Stimulated activated CD8-positive, alpha-beta memory T cell treated with anti-CD3 and anti-CD28 coated beads, Interleukin-2, amount 100 ng/mL, for 1 hour (primary cell): ENCODE data around the gene STAC2.
A peak's percentile ranks its signal among the peaks of the same experiment; 100 is the strongest.

Experiments
- DNase-seq, 2 donors: peaks; one replicate each; pipeline ENCODE4 v3.0.0-alpha.2; 2020; ENCODE audit warnings: low read depth in 2 of 2

The STAC2 gene

GRCh38 chr17:39231591-39232551 lies 6.1 kb upstream of the STAC2 start:
- DNase-seq: peak; percentile 24 to 47

GRCh38 chr17:39231091-39231561 lies 5.4 kb upstream of the STAC2 start:
- no peak for DNase-seq

GRCh38 chr17:39230361-39230760 lies 4.6 kb upstream of the STAC2 start:
- DNase-seq: no peak

- DNase-seq: no peak
These were observed 3.6 kb upstream of the STAC2 start for GRCh38 chr17:39229274-39229913.

- DNase-seq: no peak
These were observed 1.7 kb upstream of the STAC2 start for GRCh38 chr17:39227364-39227919.

GRCh38 chr17:39225959-39226683 lies 376 bp upstream of the STAC2 start:
- peak; percentile 22 to 38 for DNase-seq

GRCh38 chr17:39224778-39225307 lies 902 bp downstream of the STAC2 start:
- no peak for DNase-seq

GRCh38 chr17:39223907-39224777 lies 1.6 kb downstream of the STAC2 start:
- no peak for DNase-seq

- no peak for DNase-seq
These were observed 2.6 kb downstream of the STAC2 start for GRCh38 chr17:39222866-39223834.

- no peak for DNase-seq
These were observed 3.6 kb downstream of the STAC2 start for GRCh38 chr17:39222151-39222550.

GRCh38 chr17:39221572-39221971 lies 4.2 kb downstream of the STAC2 start:
- DNase-seq: no peak

- no peak for DNase-seq
These were observed 6.0 kb downstream of the STAC2 start for GRCh38 chr17:39219647-39220154.

- DNase-seq: no peak
These were observed 6.8 kb downstream of the STAC2 start for GRCh38 chr17:39218906-39219305.

GRCh38 chr17:39217734-39218369 lies 7.9 kb downstream of the STAC2 start:
- no peak for DNase-seq

- no peak for DNase-seq
These were observed 11.9 kb downstream of the STAC2 start for GRCh38 chr17:39213852-39214251.

GRCh38 chr17:39212841-39213480 lies 12.8 kb downstream of the STAC2 start:
- DNase-seq: no peak

GRCh38 chr17:39212195-39212810 lies 13.4 kb downstream of the STAC2 start:
- DNase-seq: no peak

- DNase-seq: no peak
These were observed 15.7 kb downstream of the STAC2 start for GRCh38 chr17:39210093-39210434.
